AG04449 (cell line): ENCODE measurements around the gene C22orf15.

ENCODE experiments used
- CTCF ChIA-PET: fragments of 350-600 bp; formaldehyde crosslinking; extraction: SDS; loops from one replicate; lab custom pipeline; 2021; ENCODE audit warnings: antibody characterized with exemption; lab: Yijun Ruan, JAX
- POLR2A ChIA-PET: fragments of 400-600, 350-600 bp; formaldehyde crosslinking; extraction: SDS; loops from one replicate; lab custom pipeline; 2020; ENCODE audit warnings: antibody characterized with exemption, inconsistent platforms; lab: Yijun Ruan, JAX
- DNase-seq: peaks from one replicate; pipeline ENCODE4 v3.0.0-alpha.2; 2010; ENCODE audit warnings: low read depth, low spot score
- H3K4me3 ChIP-seq: 2 replicates; pipeline ENCODE4 v1.5.1; 2011; ENCODE audit warnings: low read depth, mild to moderate bottlenecking, control low read depth, low read length
- CTCF ChIP-seq: IDR thresholded peaks from one replicate; pipeline ENCODE4 v1.5.1; 2011; ENCODE audit warnings: mild to moderate bottlenecking, moderate library complexity, low read length, control low read depth, inconsistent platforms; ENCODE audit not compliant: insufficient read depth; ENCODE audit errors: missing control alignments

The C22orf15 gene

GRCh38 chr22:23754220-23754919 lies 8.4 kb upstream of the C22orf15 start, which contains the start of gene VPREB3:
VPREB3 (minus strand) TSS chr22:23754425; CDS start chr22:23754363, 62 bp downstream.
- CTCF ChIA-PET: interaction anchor here (2.0 kb wide), 1 partner anchor 28 kb away, joined by 5 read pairs; no protein-coding TSS in a partner anchor
- no peak for DNase-seq

GRCh38 chr22:23754980-23755636 lies 7.7 kb upstream of the C22orf15 start:
- no peak for DNase-seq
- POLR2A ChIA-PET: interaction anchor here (0.5 kb wide), 1 partner anchor 23 kb away, joined by 3 read pairs; no protein-coding TSS in a partner anchor
- no peak for TF ChIP-seq CTCF
- CTCF ChIA-PET: interaction anchor here (0.8 to 2.0 kb wide), 3 partner anchors 11 to 27 kb away, joined by 4 to 5 read pairs (median 4); no protein-coding TSS in a partner anchor
- H3K4me3 ChIP-seq: no peak overlapping the region

More at GRCh38 chr22:23754220-23754919, 8.4 kb upstream of the C22orf15 start, which contains the start of gene VPREB3:
- TF ChIP-seq CTCF: no peak
- H3K4me3 ChIP-seq: no peak within 1 kb of the TSS
- POLR2A ChIA-PET: interaction anchor here (0.5 kb wide), 1 partner anchor 22 kb away, joined by 3 read pairs; no protein-coding TSS in a partner anchor

- ChIA-PET POLR2A (no interaction called here), CTCF (interaction anchor here (0.8 to 2.0 kb wide), 3 partner anchors 10 to 26 kb away, joined by 4 to 5 read pairs (median 4); no protein-coding TSS in a partner anchor)
- DNase-seq: no peak
- TF ChIP-seq CTCF: no peak
- no peak overlapping the region for H3K4me3 ChIP-seq
Observed at GRCh38 chr22:23755711-23756110, 7.1 kb upstream of the C22orf15 start.

GRCh38 chr22:23756891-23757290 lies 5.9 kb upstream of the C22orf15 start:
- CTCF ChIA-PET: interaction anchor here (1.5 kb wide), 1 partner anchor 10 kb away, joined by 5 read pairs; no protein-coding TSS in a partner anchor
- TF ChIP-seq CTCF: no peak
- no peak overlapping the region for H3K4me3 ChIP-seq
- POLR2A ChIA-PET: no interaction called here
- DNase-seq: no peak

GRCh38 chr22:23759566-23759965 lies 3.2 kb upstream of the C22orf15 start:
- H3K4me3 ChIP-seq: no peak overlapping the region
- CTCF ChIA-PET: interaction anchor here (0.9 to 1.9 kb wide), 4 partner anchors 9 to 90 kb away, joined by 3 to 7 read pairs (median 6); no protein-coding TSS in a partner anchor
- POLR2A ChIA-PET: interaction anchor here (0.8 kb wide), 1 partner anchor 21 kb away, joined by 3 read pairs; no protein-coding TSS in a partner anchor
- no peak for DNase-seq
- no peak for TF ChIP-seq CTCF
